ENCODE data around the gene DHDDS. TPM values are rescaled to one million over a fixed set of nuclear protein-coding genes. Genes with fewer than 3 reads are reported as not detected.

Gene DHDDS
- total and polyA plus RNA-seq, 2 of the 13 experiments (the other 11 are each of a cell fraction or from before 2014, with no cell fraction given): 18.9 to 28.3 TPM

DNA sequence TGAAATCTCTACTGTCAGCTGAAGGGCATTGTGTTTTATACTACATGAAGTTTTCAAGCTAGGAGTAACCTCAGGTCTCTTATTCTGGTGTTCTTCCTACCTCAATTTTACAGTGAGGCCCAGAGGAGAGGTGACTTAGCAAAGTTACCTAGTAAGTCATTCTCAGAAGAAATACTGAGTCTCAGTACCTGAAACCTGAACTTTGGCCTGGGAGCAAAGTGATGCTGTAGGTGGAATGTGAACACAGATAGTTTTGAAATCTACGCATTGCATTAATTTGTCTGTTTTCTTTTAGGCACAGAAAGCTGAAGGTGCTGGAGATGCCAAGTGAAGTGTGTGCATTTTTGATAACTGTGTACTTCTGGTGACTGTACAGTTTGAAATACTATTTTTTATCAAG, 42.7 kb downstream of the DHDDS start:
- H3K4me2 ChIP-seq (ENCODE audit: low read depth, low read length): peak overlapping the region; percentile 84; the same call in 1 of the 2 replicates
- ChIA-PET CTCF (ENCODE audit: low intra/inter-chr PET ratio, low total read pairs) (no interaction called here), POLR2A (interaction anchor here (1.3 kb wide), 1 partner anchor 26 kb away, joined by 3 read pairs; no protein-coding TSS in a partner anchor)
- H3K9ac ChIP-seq (ENCODE audit: insufficient read depth, low read depth, low read length): no peak overlapping the region
- in situ Hi-C loops (cut with HindIII; ENCODE audit: extremely low pct_ligation_motif_present, low pct_unique_long_range_greater_than_20kb): no loop called here
- BruUV-seq (replicated peaks): no TSS peak
- intact Hi-C loops (cut with micrococcal nuclease; ENCODE audit: unreplicated experiment): no loop called here
- H3K27me3 ChIP-seq (ENCODE audit: control insufficient read depth in 1 of 2, insufficient read depth in 2 of 2, low read length in 2 of 2): no peaks in the 10 kb centered on the region; a peak in 1 of 5 replicates
- WGBS (ENCODE audit: low lambda C conversion rate): 87% methylated on average over 1 of the region's 1 CpG
- no peak overlapping the region for H3K4me3 ChIP-seq (replicated peaks in 1 of 3; ENCODE audit: insufficient read depth in 1 of 3, low read depth in 2 of 3, low read length in 3 of 3)
- no peaks in the 10 kb centered on the region for H3K9me3 ChIP-seq (ENCODE audit: low read length)
- H4K20me1 ChIP-seq (ENCODE audit: insufficient read depth, low read length): peaks cover 12% of the 10 kb centered on the region
- peaks cover 1 to 37% of the 10 kb centered on the region in 2 experiments for H3K36me3 ChIP-seq (replicated peaks in 1 of 2; ENCODE audit: control insufficient read depth in 1 of 2, insufficient read depth in 2 of 2, low read length in 2 of 2)
- no peak overlapping the region for H3K27ac ChIP-seq (ENCODE audit: extremely low read length, insufficient read depth, low read length)
- peak; percentile 20 for DNase-seq (ENCODE audit: low spot score)
- FAIRE-seq: no peak
- no peak overlapping the region for H2AFZ ChIP-seq (ENCODE audit: low read length)
- peaks cover 31% of the 10 kb centered on the region for H3K4me1 ChIP-seq (ENCODE audit: insufficient read depth, low read length)
- ATAC-seq: no peak
- H3K79me2 ChIP-seq (ENCODE audit: insufficient read depth, low read length): peaks cover 18% of the 10 kb centered on the region
- TF ChIP-seq CREM (IDR thresholded peaks at IDR 0.05) (no peak), CREM (CRISPR knock-in tag; IDR thresholded peaks at IDR 0.05) (no peak), SRY (CRISPR knock-in tag; IDR thresholded peaks at IDR 0.05) (no peak), TBX2 (CRISPR knock-in tag; IDR thresholded peaks at IDR 0.05; ENCODE audit: borderline replicate concordance) (no peak), ZNF20 (CRISPR knock-in tag; IDR thresholded peaks at IDR 0.05) (no peak), ZNF790 (CRISPR knock-in tag; IDR thresholded peaks at IDR 0.05; ENCODE audit: borderline replicate concordance) (no peak), HNF4A (CRISPR knock-in tag; IDR thresholded peaks at IDR 0.05) (peak; percentile 75), ZFP82 (CRISPR knock-in tag; IDR thresholded peaks at IDR 0.05; ENCODE audit: borderline replicate concordance) (no peak), ZNF772 (CRISPR knock-in tag; IDR thresholded peaks at IDR 0.05) (no peak), TEAD3 (CRISPR knock-in tag; optimal IDR thresholded peaks at IDR 0.05; ENCODE audit: borderline replicate concordance) (peak; percentile 39), MAFF (IDR thresholded peaks at IDR 0.05; ENCODE audit: low read depth, low read length) (no peak), HNF4G (IDR thresholded peaks at IDR 0.05; ENCODE audit: borderline replicate concordance, low read depth, low read length) (0 out of 2 replicates have a peak, but pooled peaks have one; percentile 14), HNF4G (CRISPR knock-in tag; IDR thresholded peaks at IDR 0.05; ENCODE audit: borderline replicate concordance, low read depth) (no peak), FLYWCH1 (CRISPR knock-in tag; IDR thresholded peaks at IDR 0.05) (no peak), CBX1 (IDR thresholded peaks at IDR 0.05; ENCODE audit: low read depth) (no peak), RNF2 (conservative IDR thresholded peaks at IDR 0.05; ENCODE audit: low read depth) (no peak), ZNF598 (CRISPR knock-in tag; IDR thresholded peaks at IDR 0.05; ENCODE audit: borderline replicate concordance) (no peak), MTA1 (CRISPR knock-in tag; IDR thresholded peaks at IDR 0.05; ENCODE audit: borderline replicate concordance) (no peak), NONO (IDR thresholded peaks at IDR 0.05) (no peak), NONO (CRISPR knock-in tag; conservative IDR thresholded peaks at IDR 0.05) (no peak), ETV5 (CRISPR knock-in tag; IDR thresholded peaks at IDR 0.05; ENCODE audit: borderline replicate concordance) (no peak), MEIS1 (CRISPR knock-in tag; IDR thresholded peaks at IDR 0.05; ENCODE audit: borderline replicate concordance) (no peak), HES4 (CRISPR knock-in tag; IDR thresholded peaks at IDR 0.05; ENCODE audit: borderline replicate concordance) (no peak)
- TF ChIP-seq, protein P1, sequence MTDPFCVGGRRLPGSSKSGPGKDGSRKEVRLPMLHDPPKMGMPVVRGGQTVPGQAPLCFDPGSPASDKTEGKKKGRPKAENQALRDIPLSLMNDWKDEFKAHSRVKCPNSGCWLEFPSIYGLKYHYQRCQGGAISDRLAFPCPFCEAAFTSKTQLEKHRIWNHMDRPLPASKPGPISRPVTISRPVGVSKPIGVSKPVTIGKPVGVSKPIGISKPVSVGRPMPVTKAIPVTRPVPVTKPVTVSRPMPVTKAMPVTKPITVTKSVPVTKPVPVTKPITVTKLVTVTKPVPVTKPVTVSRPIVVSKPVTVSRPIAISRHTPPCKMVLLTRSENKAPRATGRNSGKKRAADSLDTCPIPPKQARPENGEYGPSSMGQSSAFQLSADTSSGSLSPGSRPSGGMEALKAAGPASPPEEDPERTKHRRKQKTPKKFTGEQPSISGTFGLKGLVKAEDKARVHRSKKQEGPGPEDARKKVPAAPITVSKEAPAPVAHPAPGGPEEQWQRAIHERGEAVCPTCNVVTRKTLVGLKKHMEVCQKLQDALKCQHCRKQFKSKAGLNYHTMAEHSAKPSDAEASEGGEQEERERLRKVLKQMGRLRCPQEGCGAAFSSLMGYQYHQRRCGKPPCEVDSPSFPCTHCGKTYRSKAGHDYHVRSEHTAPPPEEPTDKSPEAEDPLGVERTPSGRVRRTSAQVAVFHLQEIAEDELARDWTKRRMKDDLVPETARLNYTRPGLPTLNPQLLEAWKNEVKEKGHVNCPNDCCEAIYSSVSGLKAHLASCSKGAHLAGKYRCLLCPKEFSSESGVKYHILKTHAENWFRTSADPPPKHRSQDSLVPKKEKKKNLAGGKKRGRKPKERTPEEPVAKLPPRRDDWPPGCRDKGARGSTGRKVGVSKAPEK (CRISPR knock-in tag; IDR thresholded peaks at IDR 0.05; ENCODE audit: borderline replicate concordance): no peak
- TF ChIP-seq, protein P2, sequence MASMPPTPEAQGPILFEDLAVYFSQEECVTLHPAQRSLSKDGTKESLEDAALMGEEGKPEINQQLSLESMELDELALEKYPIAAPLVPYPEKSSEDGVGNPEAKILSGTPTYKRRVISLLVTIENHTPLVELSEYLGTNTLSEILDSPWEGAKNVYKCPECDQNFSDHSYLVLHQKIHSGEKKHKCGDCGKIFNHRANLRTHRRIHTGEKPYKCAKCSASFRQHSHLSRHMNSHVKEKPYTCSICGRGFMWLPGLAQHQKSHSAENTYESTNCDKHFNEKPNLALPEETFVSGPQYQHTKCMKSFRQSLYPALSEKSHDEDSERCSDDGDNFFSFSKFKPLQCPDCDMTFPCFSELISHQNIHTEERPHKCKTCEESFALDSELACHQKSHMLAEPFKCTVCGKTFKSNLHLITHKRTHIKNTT (CRISPR knock-in tag; IDR thresholded peaks at IDR 0.05): no peak
